HG03571 (cell line): ENCODE measurements around the gene METTL21C.

Experiments
- ATAC-seq: cut with Tn5 transposase; IDR thresholded peaks from one replicate; pipeline ENCODE4 v1.9.1; 2021; ENCODE audit not compliant: unreplicated experiment

Gene METTL21C

GRCh38 chr13:102697929-102698648 lies 3.2 kb upstream of the METTL21C start:
- no peak for ATAC-seq

GRCh38 chr13:102697264-102697663 lies 2.4 kb upstream of the METTL21C start:
- no peak for ATAC-seq

- ATAC-seq, result no peak
Measured at GRCh38 chr13:102696465-102696864, 1.6 kb upstream of the METTL21C start.

- ATAC-seq, result no peak
Measured at GRCh38 chr13:102693776-102694175, 1.1 kb downstream of the METTL21C start.

- ATAC-seq, result no peak
Measured at GRCh38 chr13:102693250-102693649, 1.6 kb downstream of the METTL21C start.

GRCh38 chr13:102692491-102692826 lies 2.4 kb downstream of the METTL21C start:
- ATAC-seq, result no peak

GRCh38 chr13:102690883-102691282 lies 4.0 kb downstream of the METTL21C start:
- ATAC-seq, result no peak

GRCh38 chr13:102688306-102688973 lies 6.4 kb downstream of the METTL21C start:
- no peak for ATAC-seq

- no peak for ATAC-seq
Measured at GRCh38 chr13:102687520-102687919, 7.3 kb downstream of the METTL21C start.

- no peak for ATAC-seq
Measured at GRCh38 chr13:102686024-102686423, 8.8 kb downstream of the METTL21C start.

- ATAC-seq, result no peak
Measured at GRCh38 chr13:102683637-102684036, 11.2 kb downstream of the METTL21C start.

- no peak for ATAC-seq
Measured at GRCh38 chr13:102682727-102683126, 12.1 kb downstream of the METTL21C start.

GRCh38 chr13:102682211-102682610 lies 12.6 kb downstream of the METTL21C start:
- ATAC-seq, result no peak

- ATAC-seq, result no peak
Measured at GRCh38 chr13:102680842-102681740, 13.8 kb downstream of the METTL21C start.

- ATAC-seq, result no peak
Measured at GRCh38 chr13:102680133-102680717, 14.6 kb downstream of the METTL21C start.

- no peak for ATAC-seq
Measured at GRCh38 chr13:102679449-102680132, 15.3 kb downstream of the METTL21C start.

- ATAC-seq, result no peak
Measured at GRCh38 chr13:102678339-102679107, 16.3 kb downstream of the METTL21C start.

- ATAC-seq, result no peak
Measured at GRCh38 chr13:102677122-102677521, 17.7 kb downstream of the METTL21C start.

GRCh38 chr13:102675115-102675514 lies 19.7 kb downstream of the METTL21C start:
- ATAC-seq, result no peak

- ATAC-seq, result no peak
Measured at GRCh38 chr13:102670130-102670529, 24.7 kb downstream of the METTL21C start.
